Measurements from ENCODE around the gene CD27. TPM values are rescaled to one million over a fixed set of nuclear protein-coding genes. Genes with fewer than 3 reads are reported as not detected.

CD27 gene
- total RNA-seq: 0.16 TPM
- long read RNA-seq: 0 reads

DNA sequence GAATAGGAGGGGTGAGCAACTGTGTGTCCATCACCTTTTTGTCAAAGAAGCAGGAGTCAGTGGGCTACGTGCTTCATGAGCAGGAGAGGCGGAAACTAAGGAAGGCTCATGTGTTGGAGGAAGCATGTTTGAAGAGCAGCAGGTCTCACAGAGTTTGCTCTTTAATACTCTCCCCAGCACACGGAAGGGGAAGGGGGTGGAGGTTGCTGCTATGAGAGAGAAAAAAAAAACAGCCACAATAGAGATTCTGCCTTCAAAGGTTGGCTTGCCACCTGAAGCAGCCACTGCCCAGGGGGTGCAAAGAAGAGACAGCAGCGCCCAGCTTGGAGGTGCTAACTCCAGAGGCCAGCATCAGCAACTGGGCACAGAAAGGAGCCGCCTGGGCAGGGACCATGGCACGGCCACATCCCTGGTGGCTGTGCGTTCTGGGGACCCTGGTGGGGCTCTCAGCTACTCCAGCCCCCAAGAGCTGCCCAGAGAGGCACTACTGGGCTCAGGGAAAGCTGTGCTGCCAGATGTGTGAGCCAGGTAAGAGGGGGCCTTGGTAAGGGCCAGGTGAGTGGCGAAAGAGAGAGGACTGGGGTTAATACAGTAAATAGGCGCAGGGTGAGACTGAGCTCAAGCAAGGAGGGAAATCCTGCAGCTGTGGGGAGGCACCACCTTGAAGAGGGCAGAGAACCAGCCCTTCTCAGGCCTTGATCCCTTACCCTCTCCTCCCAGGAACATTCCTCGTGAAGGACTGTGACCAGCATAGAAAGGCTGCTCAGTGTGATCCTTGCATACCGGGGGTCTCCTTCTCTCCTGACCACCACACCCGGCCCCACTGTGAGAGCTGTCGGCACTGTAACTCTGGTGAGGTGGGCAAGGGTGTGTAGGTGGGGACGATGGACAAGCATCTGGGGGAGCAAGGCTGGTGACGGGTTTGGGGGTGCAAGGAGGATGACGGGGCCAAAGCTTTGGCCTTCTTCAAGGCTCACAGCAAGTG lies at the start of gene CD27:
CD27 (plus strand) TSS at position 252 of the 985 bp plus-strand sequence; CDS start at position 393, 141 bp downstream.
- no peak within 1 kb of the TSS for H3K4me3 ChIP-seq
- H3K27ac ChIP-seq (replicated peaks): no peak within 1 kb of the TSS
- peaks cover 2% of the 10 kb centered on the region for H3K4me1 ChIP-seq
- TF ChIP-seq, protein P1, sequence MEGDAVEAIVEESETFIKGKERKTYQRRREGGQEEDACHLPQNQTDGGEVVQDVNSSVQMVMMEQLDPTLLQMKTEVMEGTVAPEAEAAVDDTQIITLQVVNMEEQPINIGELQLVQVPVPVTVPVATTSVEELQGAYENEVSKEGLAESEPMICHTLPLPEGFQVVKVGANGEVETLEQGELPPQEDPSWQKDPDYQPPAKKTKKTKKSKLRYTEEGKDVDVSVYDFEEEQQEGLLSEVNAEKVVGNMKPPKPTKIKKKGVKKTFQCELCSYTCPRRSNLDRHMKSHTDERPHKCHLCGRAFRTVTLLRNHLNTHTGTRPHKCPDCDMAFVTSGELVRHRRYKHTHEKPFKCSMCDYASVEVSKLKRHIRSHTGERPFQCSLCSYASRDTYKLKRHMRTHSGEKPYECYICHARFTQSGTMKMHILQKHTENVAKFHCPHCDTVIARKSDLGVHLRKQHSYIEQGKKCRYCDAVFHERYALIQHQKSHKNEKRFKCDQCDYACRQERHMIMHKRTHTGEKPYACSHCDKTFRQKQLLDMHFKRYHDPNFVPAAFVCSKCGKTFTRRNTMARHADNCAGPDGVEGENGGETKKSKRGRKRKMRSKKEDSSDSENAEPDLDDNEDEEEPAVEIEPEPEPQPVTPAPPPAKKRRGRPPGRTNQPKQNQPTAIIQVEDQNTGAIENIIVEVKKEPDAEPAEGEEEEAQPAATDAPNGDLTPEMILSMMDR (IDR thresholded peaks at IDR 0.05; ENCODE audit: borderline replicate concordance): no peak
- DNase-seq: no peak
- no peaks in the 10 kb centered on the region for H3K9me3 ChIP-seq (replicated peaks)
- intact Hi-C loops (cut with micrococcal nuclease): no loop called here
- H3K27me3 ChIP-seq (ENCODE audit: low read depth): no peaks in the 10 kb centered on the region
- H3K36me3 ChIP-seq: peaks cover 5% of the 10 kb centered on the region

DNA sequence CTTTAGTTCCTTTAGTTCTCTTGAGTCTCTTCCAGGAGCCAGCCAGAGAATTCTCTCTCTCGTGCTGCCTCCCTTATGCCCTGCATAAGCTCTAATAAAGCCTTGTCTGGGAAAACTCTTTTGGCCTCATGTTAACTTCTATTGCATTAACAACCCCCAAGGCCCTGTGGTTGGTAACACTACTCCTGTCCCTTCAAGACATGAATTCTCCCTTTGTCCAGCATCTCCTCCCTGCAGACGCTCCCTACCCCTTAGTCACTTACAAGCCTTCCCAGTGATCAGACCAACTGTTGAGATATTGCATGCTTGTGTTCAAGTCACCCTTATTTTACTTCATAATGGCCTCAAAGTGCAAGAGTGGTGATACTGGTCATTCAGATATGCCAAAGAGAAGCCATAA lies 48.7 kb upstream of the CD27 start:
- no peak for DNase-seq
- TF ChIP-seq, protein P1 (IDR thresholded peaks at IDR 0.05; ENCODE audit: borderline replicate concordance): no peak
- Histone ChIP-seq H3K27ac (replicated peaks) (no peak overlapping the region), H3K9me3 (replicated peaks) (no peaks in the 10 kb centered on the region), H3K4me1 (peaks cover 21% of the 10 kb centered on the region), H3K36me3 (peaks cover 6% of the 10 kb centered on the region), H3K4me3 (no peak overlapping the region), H3K27me3 (ENCODE audit: low read depth) (no peaks in the 10 kb centered on the region)
- intact Hi-C loops (cut with micrococcal nuclease): no loop called here

DNA sequence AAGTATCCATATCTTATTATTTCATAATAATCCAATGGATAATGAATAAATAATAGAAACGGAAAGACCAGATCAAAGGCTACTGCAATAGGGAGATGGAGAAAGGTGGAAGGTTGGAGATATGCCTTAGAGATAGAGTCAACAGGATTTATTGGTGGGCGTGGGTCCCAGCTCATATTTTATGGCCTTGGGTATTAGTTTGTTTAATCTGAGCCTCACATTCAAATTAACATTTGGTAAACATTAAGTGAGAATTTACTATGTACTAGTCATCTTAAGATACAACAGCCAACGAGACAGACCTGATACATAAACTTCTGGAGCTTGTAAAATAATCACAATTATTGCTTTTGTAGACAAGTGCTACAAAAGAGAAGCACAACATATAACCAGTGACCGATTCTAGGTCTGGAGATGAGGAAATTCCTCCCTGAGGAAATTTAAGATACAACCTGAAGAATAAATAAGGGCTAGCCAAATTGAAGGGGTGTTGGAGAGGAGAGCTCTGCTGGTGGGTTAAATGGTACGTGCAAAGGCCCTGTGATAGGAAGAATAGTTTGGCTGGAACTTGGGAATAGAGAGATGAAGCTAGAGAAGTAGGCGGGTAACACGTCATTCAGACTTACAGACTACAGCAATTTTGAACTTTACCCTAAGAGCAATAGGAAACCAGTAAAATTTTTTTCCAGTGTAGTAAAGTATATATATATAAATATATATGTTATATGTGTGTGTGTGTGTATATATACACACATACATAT lies 44.7 kb upstream of the CD27 start:
- no peak overlapping the region for H3K4me3 ChIP-seq
- H3K27ac ChIP-seq (replicated peaks): no peak overlapping the region
- intact Hi-C loops (cut with micrococcal nuclease): no loop called here
- no peaks in the 10 kb centered on the region for H3K36me3 ChIP-seq
- H3K9me3 ChIP-seq (replicated peaks): no peaks in the 10 kb centered on the region
- H3K4me1 ChIP-seq: no peaks in the 10 kb centered on the region
- no peaks in the 10 kb centered on the region for H3K27me3 ChIP-seq (ENCODE audit: low read depth)
- TF ChIP-seq, protein P1 (IDR thresholded peaks at IDR 0.05; ENCODE audit: borderline replicate concordance): no peak
- DNase-seq: no peak

DNA sequence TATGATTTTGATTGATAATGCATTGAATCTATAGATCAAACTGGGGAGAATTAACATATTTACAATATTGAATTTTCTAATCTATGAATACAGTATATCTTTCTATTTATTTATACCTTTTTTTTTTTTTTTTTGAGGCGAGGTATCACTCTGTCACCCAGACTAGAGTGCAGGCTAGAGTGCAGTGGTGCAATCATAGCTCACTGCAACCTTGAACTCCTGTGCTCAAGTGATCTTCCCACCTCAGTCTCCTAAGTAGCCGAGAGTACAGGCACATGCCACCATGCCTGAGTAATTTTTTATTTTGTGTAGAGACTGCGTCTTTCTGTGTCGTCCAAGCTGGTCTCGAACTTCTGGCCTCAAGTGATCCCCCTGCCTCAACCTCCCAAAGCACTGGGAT lies 40.4 kb upstream of the CD27 start:
- intact Hi-C loops (cut with micrococcal nuclease): no loop called here
- TF ChIP-seq, protein P1 (IDR thresholded peaks at IDR 0.05; ENCODE audit: borderline replicate concordance): no peak
- no peak for DNase-seq
- Histone ChIP-seq H3K27ac (replicated peaks) (no peak overlapping the region), H3K9me3 (replicated peaks) (no peaks in the 10 kb centered on the region), H3K36me3 (no peaks in the 10 kb centered on the region), H3K4me3 (no peak overlapping the region), H3K27me3 (ENCODE audit: low read depth) (no peaks in the 10 kb centered on the region), H3K4me1 (no peaks in the 10 kb centered on the region)

DNA sequence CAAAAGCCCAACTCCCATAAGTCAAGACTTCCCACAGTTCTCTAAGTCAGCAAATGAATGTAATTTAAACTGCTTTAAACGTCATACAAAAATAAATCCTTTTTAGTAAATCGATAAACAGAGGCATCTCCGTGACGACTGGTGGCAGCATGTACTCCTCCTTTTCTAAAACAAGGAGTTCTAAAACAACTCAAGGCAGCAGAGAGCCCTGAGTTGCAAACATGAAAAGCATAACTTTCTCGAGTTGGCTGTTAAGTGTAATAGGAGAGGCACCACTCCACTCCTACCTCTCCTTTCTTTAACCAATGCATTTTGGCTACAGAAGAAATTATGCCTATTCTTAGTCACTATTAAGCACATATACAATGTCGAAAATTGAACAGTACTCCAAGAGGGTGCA lies 38.8 kb upstream of the CD27 start:
- intact Hi-C loops (cut with micrococcal nuclease): no loop called here
- H3K27ac ChIP-seq (replicated peaks): no peak overlapping the region
- DNase-seq: no peak
- H3K4me1 ChIP-seq: no peaks in the 10 kb centered on the region
- no peaks in the 10 kb centered on the region for H3K36me3 ChIP-seq
- H3K9me3 ChIP-seq (replicated peaks): no peaks in the 10 kb centered on the region
- H3K27me3 ChIP-seq (ENCODE audit: low read depth): no peaks in the 10 kb centered on the region
- TF ChIP-seq, protein P1 (IDR thresholded peaks at IDR 0.05; ENCODE audit: borderline replicate concordance): no peak
- H3K4me3 ChIP-seq: no peak overlapping the region

All from left ventricle myocardium inferior (tissue), 1 donor.